Measurements from ENCODE around the gene IGLON5.

IGLON5 gene

DNA sequence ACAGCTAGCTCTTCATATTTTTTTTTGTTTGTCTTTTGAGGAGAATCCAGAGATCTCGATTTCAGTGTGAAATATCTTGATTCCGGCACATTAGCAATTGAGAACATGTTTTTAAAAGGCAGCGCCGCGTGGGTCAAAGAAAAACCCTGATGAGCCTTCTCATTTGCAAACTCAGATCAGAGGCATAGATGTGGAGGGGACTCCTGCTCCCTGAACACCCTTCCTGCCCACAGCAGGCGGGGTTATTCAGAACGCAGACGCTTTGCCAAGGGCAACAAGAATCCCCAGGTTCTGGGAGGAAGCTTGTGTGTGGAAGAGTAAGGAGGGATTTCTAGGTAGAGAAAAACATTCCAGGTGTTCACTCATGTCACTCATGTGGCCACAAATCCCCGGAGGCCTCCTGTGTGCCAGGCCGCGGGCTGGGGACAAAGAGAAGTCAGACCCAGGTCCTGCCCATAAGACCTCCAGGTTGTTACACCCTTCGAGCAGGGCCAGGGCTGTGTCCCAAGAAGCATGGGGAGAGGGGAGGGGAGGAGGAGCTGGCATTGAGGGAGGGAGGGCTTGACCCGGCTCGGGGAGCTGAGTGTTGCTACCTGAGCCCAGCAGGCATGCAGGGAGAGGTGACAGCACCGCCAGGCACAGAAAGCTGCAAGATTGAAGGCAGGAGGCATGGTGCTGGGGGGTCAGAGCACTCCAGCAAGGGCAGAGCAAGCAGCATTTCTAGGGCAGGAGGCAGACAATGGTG is 15.9 kb upstream of the IGLON5 start:
- TF ChIP-seq, protein P1, sequence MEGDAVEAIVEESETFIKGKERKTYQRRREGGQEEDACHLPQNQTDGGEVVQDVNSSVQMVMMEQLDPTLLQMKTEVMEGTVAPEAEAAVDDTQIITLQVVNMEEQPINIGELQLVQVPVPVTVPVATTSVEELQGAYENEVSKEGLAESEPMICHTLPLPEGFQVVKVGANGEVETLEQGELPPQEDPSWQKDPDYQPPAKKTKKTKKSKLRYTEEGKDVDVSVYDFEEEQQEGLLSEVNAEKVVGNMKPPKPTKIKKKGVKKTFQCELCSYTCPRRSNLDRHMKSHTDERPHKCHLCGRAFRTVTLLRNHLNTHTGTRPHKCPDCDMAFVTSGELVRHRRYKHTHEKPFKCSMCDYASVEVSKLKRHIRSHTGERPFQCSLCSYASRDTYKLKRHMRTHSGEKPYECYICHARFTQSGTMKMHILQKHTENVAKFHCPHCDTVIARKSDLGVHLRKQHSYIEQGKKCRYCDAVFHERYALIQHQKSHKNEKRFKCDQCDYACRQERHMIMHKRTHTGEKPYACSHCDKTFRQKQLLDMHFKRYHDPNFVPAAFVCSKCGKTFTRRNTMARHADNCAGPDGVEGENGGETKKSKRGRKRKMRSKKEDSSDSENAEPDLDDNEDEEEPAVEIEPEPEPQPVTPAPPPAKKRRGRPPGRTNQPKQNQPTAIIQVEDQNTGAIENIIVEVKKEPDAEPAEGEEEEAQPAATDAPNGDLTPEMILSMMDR (conservative IDR thresholded peaks at IDR 0.05; ENCODE audit: low read length) = no peak

DNA sequence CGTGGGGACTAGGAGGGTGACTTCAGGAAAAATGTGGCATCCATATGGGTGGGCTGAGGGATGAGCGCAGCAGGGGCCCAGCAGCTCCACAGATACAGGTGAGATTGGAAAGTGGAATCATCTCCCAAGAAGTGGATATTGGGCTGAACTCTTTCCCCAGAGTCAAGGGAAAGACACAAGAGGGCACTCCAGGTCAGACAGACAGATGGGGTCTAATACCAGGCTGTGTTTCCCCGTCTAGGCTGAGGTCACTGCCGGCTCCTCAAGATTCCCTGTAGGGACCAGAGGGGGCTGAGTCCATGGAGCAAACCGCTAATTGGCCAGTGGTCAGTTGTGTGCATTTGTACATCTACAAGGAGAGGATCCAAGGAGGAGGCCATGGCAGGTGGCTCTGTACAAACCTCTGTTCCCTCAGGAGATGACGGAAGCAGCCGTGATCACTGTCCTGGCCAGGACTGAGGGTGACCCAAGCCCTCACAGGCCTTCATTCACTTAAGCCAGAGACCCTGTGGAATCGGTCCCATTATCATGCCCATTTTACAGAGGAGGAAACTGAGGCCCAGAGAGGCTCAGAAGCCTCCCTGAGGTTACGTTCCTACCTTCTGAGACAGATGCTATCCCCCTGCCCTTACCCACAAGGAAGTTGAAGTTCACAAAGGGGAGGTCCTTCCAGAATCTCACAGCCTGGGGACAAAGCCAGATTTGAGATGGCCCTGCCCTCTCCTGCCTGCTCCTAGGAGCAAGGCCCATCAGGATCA is 14.9 kb upstream of the IGLON5 start:
- no peak for DNase-seq (ENCODE audit: low read depth)
- TF ChIP-seq, protein P1 (conservative IDR thresholded peaks at IDR 0.05; ENCODE audit: low read length) = peak; percentile 11; the same call in 1 of the 2 replicates
- H3K4me3 ChIP-seq (ENCODE audit: low read length) = no peak overlapping the region

More for the DNA sequence above, 15.9 kb upstream of the IGLON5 start:
- H3K4me3 ChIP-seq (ENCODE audit: low read length) = no peak overlapping the region
- no peak for DNase-seq (ENCODE audit: low read depth)

DNA sequence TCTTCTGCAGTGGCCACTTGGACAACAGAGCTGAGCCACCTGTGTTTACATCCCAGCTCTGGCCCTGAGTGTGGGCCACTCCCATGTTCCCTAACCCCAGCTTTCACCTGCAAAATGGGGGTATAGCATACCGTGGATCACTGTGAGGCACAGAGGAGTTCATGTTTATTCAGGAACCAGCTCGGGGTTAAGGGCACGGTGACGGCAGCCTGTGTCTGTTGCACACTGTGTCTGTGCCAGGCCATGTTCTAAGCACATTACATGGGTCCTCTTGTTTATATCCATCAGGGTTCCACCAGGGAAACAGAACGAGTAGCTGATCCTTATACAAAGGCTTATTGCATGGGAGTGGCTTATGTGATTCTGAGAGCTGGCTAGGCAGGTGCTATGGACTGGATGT is 14.0 kb upstream of the IGLON5 start:
- H3K4me3 ChIP-seq (ENCODE audit: low read length) = no peak overlapping the region
- TF ChIP-seq, protein P1 (conservative IDR thresholded peaks at IDR 0.05; ENCODE audit: low read length) = no peak
- no peak for DNase-seq (ENCODE audit: low read depth)

DNA sequence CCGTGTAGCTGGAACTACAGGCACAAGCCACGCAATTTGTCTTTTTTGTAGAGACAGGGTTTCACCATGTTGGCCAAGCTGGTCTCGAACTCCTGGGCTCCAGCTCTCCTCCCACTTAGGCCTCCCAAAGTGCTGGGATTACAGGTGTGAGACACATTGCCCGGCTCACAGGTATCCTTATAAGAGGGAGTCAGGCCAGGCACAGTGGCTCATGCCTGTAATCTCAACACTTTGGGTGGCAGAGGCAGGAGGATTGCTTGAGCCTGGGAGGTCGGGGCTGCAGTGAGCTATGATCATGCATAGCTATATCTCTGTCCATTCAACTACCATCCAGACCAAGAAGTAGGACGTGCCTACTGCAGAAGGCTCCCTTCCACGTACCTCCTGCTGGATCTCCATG is 10.2 kb upstream of the IGLON5 start:
- no peak overlapping the region for H3K4me3 ChIP-seq (ENCODE audit: low read length)
- TF ChIP-seq, protein P1 (conservative IDR thresholded peaks at IDR 0.05; ENCODE audit: low read length) = no peak
- no peak for DNase-seq (ENCODE audit: low read depth)

DNA sequence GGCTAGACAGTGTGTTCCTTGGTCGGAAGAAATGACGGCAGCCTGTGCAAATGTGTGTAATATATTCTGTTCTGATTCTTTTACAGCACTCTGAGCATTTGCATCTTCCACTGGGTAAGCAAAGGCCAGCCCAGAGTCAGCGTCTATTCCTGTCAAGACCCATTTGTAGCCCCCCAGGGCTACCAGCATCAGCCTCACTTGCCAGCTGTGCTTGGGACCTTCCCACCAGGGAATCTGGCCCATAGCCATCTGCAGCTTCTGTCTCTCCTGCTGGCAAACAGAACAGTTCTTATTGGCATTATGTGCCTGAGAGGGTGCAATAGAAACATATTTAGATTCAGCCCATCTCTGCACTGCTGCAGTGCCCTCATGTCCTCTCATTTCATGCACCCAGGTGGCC is 6.0 kb upstream of the IGLON5 start:
- no peak overlapping the region for H3K4me3 ChIP-seq (ENCODE audit: low read length)
- no peak for DNase-seq (ENCODE audit: low read depth)
- TF ChIP-seq, protein P1 (conservative IDR thresholded peaks at IDR 0.05; ENCODE audit: low read length) = no peak

DNA sequence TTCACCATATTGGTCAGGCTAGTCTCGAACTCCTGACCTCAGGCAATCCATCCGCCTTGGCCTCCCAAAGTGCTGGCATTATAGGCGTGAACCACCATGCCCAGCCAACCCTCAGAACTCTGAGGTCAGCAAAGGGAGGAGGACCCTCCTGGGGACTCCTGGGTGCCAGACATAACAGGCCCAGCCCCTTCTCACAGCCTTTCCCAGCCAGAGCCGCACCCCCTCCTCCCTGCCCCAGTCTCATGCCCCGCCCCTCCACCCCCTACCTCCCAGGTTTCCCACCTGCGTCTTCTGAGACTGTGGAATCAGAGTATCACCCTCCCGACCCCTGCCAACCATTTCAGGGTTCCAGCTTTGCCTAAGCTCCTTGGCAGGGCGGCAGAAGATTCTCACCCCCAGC is 5.2 kb downstream of the IGLON5 start:
- no peak overlapping the region for H3K4me3 ChIP-seq (ENCODE audit: low read length)
- TF ChIP-seq, protein P1 (conservative IDR thresholded peaks at IDR 0.05; ENCODE audit: low read length) = no peak
- no peak for DNase-seq (ENCODE audit: low read depth)

DNA sequence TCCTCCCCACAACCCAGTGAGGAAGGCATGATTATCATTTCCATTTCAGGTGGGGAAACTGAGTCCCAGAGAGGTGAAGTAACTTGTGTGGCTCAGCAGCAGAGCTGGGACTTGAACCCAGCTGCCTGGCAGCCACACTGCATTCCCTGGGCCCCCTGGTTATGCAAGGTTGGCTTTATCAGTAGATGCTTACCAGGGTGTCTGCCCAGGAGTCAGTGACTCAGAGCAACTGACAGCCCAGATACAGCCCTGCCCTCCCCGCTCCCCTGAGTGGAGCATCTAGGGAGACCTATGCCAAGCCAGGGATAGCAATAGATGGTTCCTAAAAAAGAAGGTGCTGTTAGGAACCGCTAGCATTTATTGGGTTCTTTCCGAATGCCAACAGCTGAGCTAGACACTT is 5.9 kb downstream of the IGLON5 start:
- TF ChIP-seq, protein P1 (conservative IDR thresholded peaks at IDR 0.05; ENCODE audit: low read length) = no peak
- no peak overlapping the region for H3K4me3 ChIP-seq (ENCODE audit: low read length)
- DNase-seq (ENCODE audit: low read depth) = no peak
